Breast epithelium (tissue), 4 donors: Measurements from ENCODE around the gene HEATR3. TPM values are rescaled to one million over a fixed set of nuclear protein-coding genes. Genes with fewer than 3 reads are reported as not detected.
A peak's percentile ranks its signal among the peaks of the same experiment; 100 is the strongest.

Experiments
- DNase-seq, 2 donors: peaks; one replicate each; pipeline ENCODE4 v3.0.0-alpha.2; 2019; ENCODE audit warnings: low spot score in 2 of 2
- H3K27ac ChIP-seq, 2 donors: fragments of 200-600 bp; sonication (generic) in 1 of 2; one replicate each; pipeline ENCODE4 v1.5.1; 2016 to 2019; ENCODE audit warnings: mild to moderate bottlenecking in 1 of 2
- H3K27me3 ChIP-seq, 2 donors: fragments of 200-600 bp; sonication (generic) in 1 of 2; one replicate each; pipeline versions ENCODE4 v1.5.1 to v1.6.0; 2017 to 2019; ENCODE audit warnings: control low read depth in 1 of 2, mild to moderate bottlenecking in 1 of 2
- H3K36me3 ChIP-seq: fragments of 200-600 bp; one replicate; pipeline ENCODE4 v1.5.1; 2019
- H3K4me1 ChIP-seq, 2 donors: fragments of 200-600 bp; sonication (generic); one replicate each; pipeline ENCODE4 v1.5.1; 2016 to 2019; ENCODE audit warnings: control low read depth in 1 of 2
- H3K4me3 ChIP-seq, 3 donors: fragments of 200-600 bp; sonication (generic); 1 replicate in 2 of 3; 2 replicates in 1 of 3; pipeline ENCODE4 v1.5.1; 2016 to 2019; ENCODE audit warnings: mild to moderate bottlenecking in 3 of 3, moderate library complexity in 2 of 3
- H3K9me3 ChIP-seq, 2 donors: fragments of 200-600 bp; sonication (generic) in 1 of 2; one replicate each; pipeline ENCODE4 v1.5.1; 2016 to 2019; ENCODE audit warnings: control low read depth in 1 of 2
- POLR2A ChIP-seq: fragments of 450-650 bp; IDR thresholded peaks from one replicate; pipeline ENCODE4 v1.6.1; 2016; ENCODE audit warnings: antibody characterized with exemption, mild to moderate bottlenecking, moderate library complexity
- POLR2AphosphoS5 ChIP-seq, 3 donors: sonication (generic); formaldehyde crosslinking; IDR thresholded peaks; one replicate each; pipeline ENCODE4 v1.6.1; 2017; ENCODE audit warnings: antibody characterized with exemption in 3 of 3
- intact Hi-C: fragments of 100-400 bp; cut with DNase I; formaldehyde crosslinking; loops from one replicate; pipeline ENCODE4 v1.15.1; 2023; ENCODE audit warnings: low total_unique reads
- total RNA-seq, 3 donors: library from RNA; depleted of rRNA; stranded (reverse); fragments of >200 nt; gene quantifications; one replicate each; pipeline ENCODE4 v1.1.0, GENCODE V29; 2016
- TF ChIP-seq, protein P1 (sequence below), 3 donors: fragments of 450-650 bp; IDR thresholded peaks; one replicate each; pipeline ENCODE4 v1.5.1; 2016 to 2017; ENCODE audit warnings: antibody characterized with exemption in 3 of 3, mild to moderate bottlenecking in 3 of 3, moderate library complexity in 3 of 3

HEATR3 gene
- total RNA-seq, 3 donors from 2014 or later: 16.6 to 31.1 (median 18.4) TPM

DNA sequence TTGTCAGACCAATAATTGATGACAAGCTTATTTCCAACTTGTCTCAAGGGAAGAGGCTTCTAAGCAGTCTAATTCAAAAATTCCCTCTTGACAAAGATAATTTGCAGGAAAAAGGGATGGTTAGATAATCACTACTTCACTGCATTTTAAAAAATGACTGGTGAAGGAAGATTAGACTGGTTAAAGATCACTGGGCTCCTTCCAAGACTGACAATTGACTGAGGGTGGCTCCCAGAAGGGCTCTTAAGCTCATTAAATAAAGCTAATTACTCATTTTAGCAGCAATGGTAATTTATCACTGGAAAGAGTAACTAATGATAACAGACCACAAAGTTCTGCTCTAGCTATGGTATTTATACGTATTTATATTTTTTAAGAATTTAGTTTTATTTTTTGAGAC is 4.4 kb upstream of the HEATR3 start:
- DNase-seq: no peak
- H3K36me3 ChIP-seq: no peaks in the 10 kb centered on the region
- TF ChIP-seq POLR2AphosphoS5 (IDR thresholded peaks at IDR 0.05): no peak
- TF ChIP-seq, protein P1, sequence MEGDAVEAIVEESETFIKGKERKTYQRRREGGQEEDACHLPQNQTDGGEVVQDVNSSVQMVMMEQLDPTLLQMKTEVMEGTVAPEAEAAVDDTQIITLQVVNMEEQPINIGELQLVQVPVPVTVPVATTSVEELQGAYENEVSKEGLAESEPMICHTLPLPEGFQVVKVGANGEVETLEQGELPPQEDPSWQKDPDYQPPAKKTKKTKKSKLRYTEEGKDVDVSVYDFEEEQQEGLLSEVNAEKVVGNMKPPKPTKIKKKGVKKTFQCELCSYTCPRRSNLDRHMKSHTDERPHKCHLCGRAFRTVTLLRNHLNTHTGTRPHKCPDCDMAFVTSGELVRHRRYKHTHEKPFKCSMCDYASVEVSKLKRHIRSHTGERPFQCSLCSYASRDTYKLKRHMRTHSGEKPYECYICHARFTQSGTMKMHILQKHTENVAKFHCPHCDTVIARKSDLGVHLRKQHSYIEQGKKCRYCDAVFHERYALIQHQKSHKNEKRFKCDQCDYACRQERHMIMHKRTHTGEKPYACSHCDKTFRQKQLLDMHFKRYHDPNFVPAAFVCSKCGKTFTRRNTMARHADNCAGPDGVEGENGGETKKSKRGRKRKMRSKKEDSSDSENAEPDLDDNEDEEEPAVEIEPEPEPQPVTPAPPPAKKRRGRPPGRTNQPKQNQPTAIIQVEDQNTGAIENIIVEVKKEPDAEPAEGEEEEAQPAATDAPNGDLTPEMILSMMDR (IDR thresholded peaks at IDR 0.05): no peak
- TF ChIP-seq POLR2A: no peak
- no peak overlapping the region for H3K4me3 ChIP-seq
- H3K27ac ChIP-seq: no peak overlapping the region
- H3K9me3 ChIP-seq: peaks cover 5% of the 10 kb centered on the region in 2 donors
- H3K27me3 ChIP-seq: no peaks in the 10 kb centered on the region
- no peaks in the 10 kb centered on the region for H3K4me1 ChIP-seq
- intact Hi-C loops: no loop called here

DNA sequence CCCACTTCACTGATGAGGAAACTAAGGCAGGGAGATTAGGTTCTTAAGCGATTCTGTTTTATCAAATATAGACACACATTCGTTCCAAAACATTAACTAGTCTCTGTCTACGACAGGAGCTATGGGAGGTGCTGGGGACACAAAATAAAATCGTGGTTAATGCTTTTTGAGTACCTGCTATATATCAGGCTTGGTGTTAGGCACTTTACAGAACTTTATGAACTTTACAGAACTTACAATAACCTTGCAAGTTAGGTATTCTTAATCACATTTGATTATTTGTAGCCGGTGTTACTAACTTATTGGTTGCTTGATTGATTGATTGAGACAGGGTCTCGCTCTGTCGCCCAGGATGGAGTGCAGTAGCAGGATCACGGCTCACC is 538 bp upstream of the HEATR3 start:
- no peak for TF ChIP-seq POLR2AphosphoS5 (IDR thresholded peaks at IDR 0.05)
- no peak for TF ChIP-seq POLR2A
- TF ChIP-seq, protein P1 (IDR thresholded peaks at IDR 0.05): no peak
- intact Hi-C loops: no loop called here
- Histone ChIP-seq H3K36me3 (no peaks in the 10 kb centered on the region), H3K27ac (peak overlapping the region; percentile 78 to 92), H3K9me3 (no peaks in the 10 kb centered on the region), H3K4me1 (no peaks in the 10 kb centered on the region), H3K27me3 (no peaks in the 10 kb centered on the region), H3K4me3 (peak overlapping the region; percentile 68 to 97 (median 89))
- DNase-seq: no peak

- Histone ChIP-seq H3K36me3 (no peaks in the 10 kb centered on the region), H3K4me1 (no peaks in the 10 kb centered on the region), H3K4me3 (peak overlapping the region; percentile 68 to 97 (median 89)), H3K27ac (peak overlapping the region; percentile 78 to 92), H3K27me3 (no peaks in the 10 kb centered on the region), H3K9me3 (no peaks in the 10 kb centered on the region)
- no peak for TF ChIP-seq POLR2A
- DNase-seq: no peak
- intact Hi-C loops: no loop called here
These were observed 916 bp downstream of the HEATR3 start for GRCh38 chr16:50066482-50067289.

GRCh38 chr16:50067290-50067853 is 1.6 kb downstream of the HEATR3 start:
- Histone ChIP-seq H3K4me1 (no peaks in the 10 kb centered on the region), H3K9me3 (no peaks in the 10 kb centered on the region), H3K27me3 (no peaks in the 10 kb centered on the region), H3K4me3 (peak overlapping the region in 2 of 3 donors; percentile 68 to 97), H3K36me3 (no peaks in the 10 kb centered on the region), H3K27ac (no peak overlapping the region)
- TF ChIP-seq POLR2AphosphoS5 (IDR thresholded peaks at IDR 0.05): no peak
- TF ChIP-seq POLR2A: no peak
- TF ChIP-seq, protein P1 (IDR thresholded peaks at IDR 0.05): peak in 1 of 3 donors; percentile 9
- no peak for DNase-seq
- intact Hi-C loops: no loop called here

DNA sequence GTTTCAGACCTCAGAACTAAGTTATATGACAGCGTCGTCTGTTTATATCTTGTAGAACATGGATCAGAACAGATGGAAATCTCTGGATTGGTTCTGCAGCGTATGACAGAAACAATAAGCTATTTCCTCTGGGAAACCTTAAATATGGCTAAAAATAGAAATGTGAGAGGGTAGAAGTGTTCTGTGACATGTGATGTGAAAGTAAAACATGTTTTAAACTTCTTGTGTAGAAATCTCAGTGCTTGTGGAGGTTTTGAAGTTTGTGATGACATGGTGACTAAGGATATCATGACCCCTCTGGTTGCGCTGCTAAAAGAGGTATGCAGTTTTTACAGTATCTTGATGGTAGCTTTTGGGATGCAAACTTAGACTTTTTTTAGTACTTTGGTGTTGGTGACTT is 2.8 kb downstream of the HEATR3 start:
- H3K9me3 ChIP-seq: no peaks in the 10 kb centered on the region
- no peaks in the 10 kb centered on the region for H3K4me1 ChIP-seq
- intact Hi-C loops: no loop called here
- H3K4me3 ChIP-seq: no peak overlapping the region
- no peaks in the 10 kb centered on the region for H3K27me3 ChIP-seq
- TF ChIP-seq, protein P1 (IDR thresholded peaks at IDR 0.05): no peak
- no peak for TF ChIP-seq POLR2A
- no peak for TF ChIP-seq POLR2AphosphoS5 (IDR thresholded peaks at IDR 0.05)
- no peak for DNase-seq
- no peaks in the 10 kb centered on the region for H3K36me3 ChIP-seq
- H3K27ac ChIP-seq: no peak overlapping the region
